Epithelial cell of esophagus (primary cell): Measurements from ENCODE around the gene SKIDA1.

Experiments used
- DNase-seq: peaks from one replicate; pipeline ENCODE4 v3.0.0; 2010; ENCODE audit warnings: low read depth
- H3K4me3 ChIP-seq: 2 replicates; pipeline ENCODE4 v1.5.1; 2011; ENCODE audit warnings: mild to moderate bottlenecking, low read length, control low read depth
- CTCF ChIP-seq: IDR thresholded peaks from 2 replicates; pipeline ENCODE4 v1.5.1; 2011; ENCODE audit warnings: low read depth, mild to moderate bottlenecking, low read length, control low read depth, inconsistent platforms; ENCODE audit not compliant: insufficient read depth; ENCODE audit errors: missing control alignments

Gene SKIDA1

GRCh38 chr10:21494191-21495001 is 31.1 kb downstream of the SKIDA1 start:
- DNase-seq, result no peak
- peak overlapping the region; percentile 75 for H3K4me3 ChIP-seq
- no peak for TF ChIP-seq CTCF

GRCh38 chr10:21493784-21494183 is 31.7 kb downstream of the SKIDA1 start:
- TF ChIP-seq CTCF, result no peak
- no peak for DNase-seq
- H3K4me3 ChIP-seq, result no peak overlapping the region

GRCh38 chr10:21492421-21492820 is 33.1 kb downstream of the SKIDA1 start:
- H3K4me3 ChIP-seq, result no peak overlapping the region
- DNase-seq, result no peak
- no peak for TF ChIP-seq CTCF

GRCh38 chr10:21490711-21491105 is 34.8 kb downstream of the SKIDA1 start:
- DNase-seq, result no peak
- TF ChIP-seq CTCF, result no peak
- H3K4me3 ChIP-seq, result no peak overlapping the region

GRCh38 chr10:21490028-21490710 is 35.3 kb downstream of the SKIDA1 start:
- DNase-seq, result no peak
- no peak for TF ChIP-seq CTCF
- H3K4me3 ChIP-seq, result no peak overlapping the region

- no peak for TF ChIP-seq CTCF
- no peak overlapping the region for H3K4me3 ChIP-seq
- no peak for DNase-seq
Observed at GRCh38 chr10:21488957-21489446, 36.5 kb downstream of the SKIDA1 start.
